Measurements from ENCODE around the gene LRRC7.

Gene LRRC7

GRCh38 chr1:70103770-70104169 is 536.0 kb downstream of the LRRC7 start:
- DNase-seq = no peak

GRCh38 chr1:70109241-70109640 is 541.5 kb downstream of the LRRC7 start:
- no peak for DNase-seq

- no peak for DNase-seq
These were observed 545.1 kb downstream of the LRRC7 start for GRCh38 chr1:70112838-70113237.

DNA sequence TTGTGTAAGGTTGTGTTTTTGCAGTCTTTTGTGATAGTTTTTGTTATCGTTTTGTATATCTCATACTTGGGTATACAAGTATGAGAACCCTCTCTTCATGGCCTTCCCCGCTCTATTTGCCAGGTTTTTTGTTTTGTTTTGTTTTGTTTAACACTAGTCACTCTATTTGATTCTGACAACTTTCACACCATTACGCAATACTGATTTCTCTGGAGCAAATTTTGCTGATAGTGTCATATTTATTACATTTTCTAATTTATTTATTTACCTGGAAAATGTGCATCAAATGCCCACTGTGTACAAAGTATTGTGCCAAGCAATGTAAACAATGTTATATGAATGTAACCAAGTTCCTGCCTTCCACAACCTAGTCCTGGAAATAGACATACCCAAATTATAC is 547.6 kb downstream of the LRRC7 start:
- no peak for DNase-seq

GRCh38 chr1:70117046-70117445 is 549.3 kb downstream of the LRRC7 start:
- no peak for DNase-seq

- DNase-seq = no peak
These were observed 566.4 kb downstream of the LRRC7 start for GRCh38 chr1:70134148-70134547.

GRCh38 chr1:70140343-70140742 is 572.6 kb downstream of the LRRC7 start:
- DNase-seq = no peak

- DNase-seq = no peak
These were observed 573.2 kb downstream of the LRRC7 start for GRCh38 chr1:70140894-70141293.

- no peak for DNase-seq
These were observed 574.4 kb downstream of the LRRC7 start for GRCh38 chr1:70142075-70142474.

GRCh38 chr1:70143048-70143659 is 575.4 kb downstream of the LRRC7 start:
- no peak for DNase-seq

GRCh38 chr1:70146488-70146887 is 578.8 kb downstream of the LRRC7 start:
- DNase-seq = no peak

DNA sequence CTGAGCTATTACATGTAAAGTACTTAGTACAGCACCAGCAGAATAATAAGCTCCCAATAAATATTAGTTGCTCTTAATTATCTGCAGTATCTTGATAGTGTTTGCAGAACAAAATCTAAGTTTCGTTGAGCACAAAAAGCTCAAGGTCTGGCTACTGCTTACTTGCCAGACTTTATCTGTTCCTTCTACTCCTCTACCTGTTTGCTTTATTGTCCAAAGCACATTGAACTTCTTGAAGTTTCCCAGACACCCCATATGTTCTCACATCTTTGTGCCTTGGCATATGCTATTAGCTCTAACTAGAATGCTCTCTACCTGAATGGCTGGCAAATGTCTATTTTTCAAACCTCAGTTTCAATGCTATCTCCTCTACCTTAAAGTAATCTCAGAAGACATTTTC is 582.7 kb downstream of the LRRC7 start:
- no peak for DNase-seq

DNA sequence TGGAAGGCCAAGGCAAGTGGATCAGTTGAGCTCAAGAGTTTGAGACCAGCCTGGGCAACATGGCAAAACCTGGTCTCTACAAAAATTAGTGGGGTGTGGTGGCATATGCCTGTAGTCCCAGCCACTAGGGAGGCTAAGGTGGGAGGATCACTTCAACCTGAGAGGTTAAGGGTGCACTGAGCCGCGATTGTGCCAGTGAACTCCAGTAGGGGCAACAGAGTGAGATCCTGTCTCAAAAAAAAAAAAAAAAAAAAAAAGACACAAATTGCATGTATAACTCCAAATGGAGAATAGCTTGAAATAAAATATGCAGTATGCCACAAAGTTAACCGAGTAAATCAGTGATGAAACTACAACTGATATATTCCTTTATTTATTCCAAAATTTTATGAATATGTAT is 586.0 kb downstream of the LRRC7 start:
- DNase-seq = no peak

GRCh38 chr1:70156529-70157120 is 588.9 kb downstream of the LRRC7 start:
- DNase-seq = no peak

DNA sequence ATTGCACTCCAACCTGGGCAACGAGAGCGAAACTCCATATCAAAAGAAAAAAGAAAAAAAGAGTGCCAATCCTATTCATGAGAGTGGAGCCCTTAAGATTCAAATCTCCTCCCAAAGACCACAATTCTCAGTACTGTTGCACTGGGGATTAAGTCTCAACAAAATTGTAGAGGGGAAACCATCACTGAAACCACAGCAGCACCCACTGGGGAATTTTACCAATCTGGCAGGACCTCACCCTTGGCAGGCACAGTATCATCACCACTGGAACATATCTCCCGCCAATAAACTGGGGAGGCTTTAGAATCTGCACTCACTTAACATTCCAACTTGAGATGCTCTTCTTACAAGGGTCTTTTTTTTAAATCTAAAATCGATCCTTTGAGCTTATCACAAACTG is 596.6 kb downstream of the LRRC7 start:
- no peak for DNase-seq

DNA sequence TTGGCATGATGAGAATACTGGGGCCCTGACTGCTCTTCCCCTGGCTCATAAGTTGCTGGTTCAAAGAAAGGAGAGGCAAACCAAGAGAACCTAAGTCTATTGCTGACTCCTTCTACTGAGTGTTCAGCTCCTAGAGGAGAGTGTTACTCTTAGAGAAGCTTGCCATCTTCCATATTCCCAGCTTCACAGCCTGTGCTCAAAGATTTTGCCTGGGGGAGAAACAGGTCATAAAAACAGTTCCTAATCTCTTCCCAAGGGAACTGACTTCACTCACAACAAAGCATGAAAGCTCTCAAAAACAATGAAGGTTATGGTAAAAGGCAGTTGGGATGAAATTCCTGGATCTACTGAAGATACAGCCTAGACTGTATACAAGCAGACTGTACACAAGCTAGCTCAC is 600.6 kb downstream of the LRRC7 start:
- no peak for DNase-seq

- no peak for DNase-seq
These were observed 601.5 kb downstream of the LRRC7 start for GRCh38 chr1:70169018-70169839.

DNA sequence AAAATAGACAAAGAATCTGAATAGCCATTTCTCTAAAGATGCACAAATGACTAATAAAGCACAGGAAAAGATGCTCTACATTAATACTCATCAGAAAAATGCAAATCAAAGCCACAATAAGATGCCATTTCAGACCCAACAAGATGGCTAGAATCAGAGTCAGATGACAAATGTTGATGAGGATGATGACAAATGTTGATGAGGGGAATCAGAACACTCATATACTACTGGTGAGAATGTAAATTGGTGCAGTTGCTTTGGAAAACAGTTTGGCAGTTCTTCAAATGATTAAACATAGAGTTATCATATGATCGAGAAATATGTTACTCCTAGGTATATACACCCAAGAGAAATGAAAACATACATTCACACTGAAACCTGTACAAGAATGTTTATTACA is 603.8 kb downstream of the LRRC7 start:
- DNase-seq = no peak

All from C1 segment of cervical spinal cord (tissue), 14 donors.